ENCODE data around the gene SLC19A1.

GRCh38 chr21:45568383-45568782 is 26.1 kb upstream of the SLC19A1 start:
- TF ChIP-seq CTCF (IDR thresholded peaks at IDR 0.05; ENCODE audit: borderline replicate concordance, extremely low read depth, low read length, poor library complexity, severe bottlenecking) (no peak), EZH2 (IDR thresholded peaks at IDR 0.05; ENCODE audit: borderline replicate concordance, low read depth, low read length, severe bottlenecking) (no peak)
